A673 (cell line): Measurements from ENCODE around the gene MYPN. TPM values are rescaled to one million over a fixed set of nuclear protein-coding genes. Genes with fewer than 3 reads are reported as not detected.

Experiments
- Bru-seq: library from RNA; stranded (reverse); fragments of 400-500 nt; gene quantifications from one replicate; lab custom pipeline; 2021; lab: Mats Ljungman, UMichigan
- BruChase-seq, 2 experiments: library from RNA; stranded (reverse); fragments of 400-500 nt; gene quantifications; one replicate each; lab custom pipeline; 2021; lab: Mats Ljungman, UMichigan
- BruUV-seq: library from RNA; stranded (reverse); fragments of 400-500 nt; replicated peaks from 2 replicates; lab custom pipeline; 2021; lab: Mats Ljungman, UMichigan
- CTCF ChIA-PET: fragments of 300-600 bp; sonication (Branson Sonifier 250); formaldehyde crosslinking; loops from one replicate; lab custom pipeline; 2022; ENCODE audit warnings: antibody characterized with exemption; lab: Charles Lee
- POLR2A ChIA-PET: fragments of 300-600 bp; sonication (Branson Sonifier 250); formaldehyde crosslinking; loops from one replicate; lab custom pipeline; 2022; ENCODE audit warnings: antibody characterized with exemption; ENCODE audit not compliant: low non-redundant PET; lab: Charles Lee
- DNase-seq: peaks from one replicate; pipeline ENCODE4 v3.0.0-alpha.2; 2015; ENCODE audit warnings: low spot score
- H3K27ac ChIP-seq: fragments of 200-600 bp; sonication (generic); 2 replicates; pipeline ENCODE4 v1.5.1; 2016; ENCODE audit warnings: mixed run types, low read depth, mild to moderate bottlenecking, mixed read lengths, antibody characterized with exemption, low read length; ENCODE audit not compliant: poor library complexity, severe bottlenecking
- H3K27me3 ChIP-seq: fragments of 200-600 bp; sonication (generic); replicated peaks from 2 replicates; pipeline ENCODE4 v1.6.1; 2017; ENCODE audit warnings: mixed run types, low read depth, mild to moderate bottlenecking, mixed read lengths, antibody characterized with exemption, low read length; ENCODE audit not compliant: insufficient read depth, poor library complexity
- H3K36me3 ChIP-seq: fragments of 200-600 bp; sonication (generic); 2 replicates; pipeline ENCODE4 v1.6.1; 2016; ENCODE audit warnings: mixed run types, mild to moderate bottlenecking, mixed read lengths, antibody characterized with exemption, low read length; ENCODE audit not compliant: insufficient read depth, poor library complexity, severe bottlenecking
- H3K4me1 ChIP-seq: fragments of 200-600 bp; sonication (generic); 2 replicates; pipeline ENCODE4 v1.6.1; 2017; ENCODE audit warnings: mixed run types, mild to moderate bottlenecking, mixed read lengths, antibody characterized with exemption, low read length; ENCODE audit not compliant: insufficient read depth, poor library complexity, severe bottlenecking
- H3K4me3 ChIP-seq: fragments of 200-600 bp; sonication (generic); 2 replicates; pipeline ENCODE4 v1.5.1; 2016; ENCODE audit warnings: low read depth, mixed run types, mild to moderate bottlenecking, mixed read lengths, low read length; ENCODE audit not compliant: poor library complexity, severe bottlenecking
- H3K9me3 ChIP-seq: fragments of 200-600 bp; sonication (generic); 2 replicates; pipeline ENCODE4 v1.6.1; 2016; ENCODE audit warnings: mixed run types, low read depth, mild to moderate bottlenecking, mixed read lengths, antibody characterized with exemption, low read length; ENCODE audit not compliant: poor library complexity, severe bottlenecking
- EZH2 ChIP-seq: fragments of 200-600 bp; sonication (generic); IDR thresholded peaks from 2 replicates; pipeline ENCODE4 v1.6.1; 2017; ENCODE audit warnings: borderline replicate concordance, low read depth, mild to moderate bottlenecking, mixed read lengths, antibody characterized with exemption, low read length; ENCODE audit not compliant: poor library complexity, severe bottlenecking
- intact Hi-C: fragments of 100-400 bp; cut with micrococcal nuclease; formaldehyde crosslinking; loops from one replicate; pipeline ENCODE4 v1.10.0; 2022; ENCODE audit not compliant: unreplicated experiment
- long read RNA-seq: library from polyadenylated mRNA; stranded (forward); transcript quantifications from one replicate; pipeline ENCODE4 v2.0.0, GENCODE V29; 2022
- total RNA-seq: library from RNA; stranded (reverse); gene quantifications from 2 replicates; pipeline ENCODE4 v1.2.3, GENCODE V29; 2021
- TF ChIP-seq, protein P1 (sequence below): fragments of 300-800, 200-600 bp; sonication (generic); conservative IDR thresholded peaks from 2 replicates; pipeline ENCODE4 v1.5.1; 2017; ENCODE audit warnings: low read depth, mild to moderate bottlenecking, antibody characterized with exemption, low read length, moderate library complexity, mixed read lengths

MYPN gene, protein sequence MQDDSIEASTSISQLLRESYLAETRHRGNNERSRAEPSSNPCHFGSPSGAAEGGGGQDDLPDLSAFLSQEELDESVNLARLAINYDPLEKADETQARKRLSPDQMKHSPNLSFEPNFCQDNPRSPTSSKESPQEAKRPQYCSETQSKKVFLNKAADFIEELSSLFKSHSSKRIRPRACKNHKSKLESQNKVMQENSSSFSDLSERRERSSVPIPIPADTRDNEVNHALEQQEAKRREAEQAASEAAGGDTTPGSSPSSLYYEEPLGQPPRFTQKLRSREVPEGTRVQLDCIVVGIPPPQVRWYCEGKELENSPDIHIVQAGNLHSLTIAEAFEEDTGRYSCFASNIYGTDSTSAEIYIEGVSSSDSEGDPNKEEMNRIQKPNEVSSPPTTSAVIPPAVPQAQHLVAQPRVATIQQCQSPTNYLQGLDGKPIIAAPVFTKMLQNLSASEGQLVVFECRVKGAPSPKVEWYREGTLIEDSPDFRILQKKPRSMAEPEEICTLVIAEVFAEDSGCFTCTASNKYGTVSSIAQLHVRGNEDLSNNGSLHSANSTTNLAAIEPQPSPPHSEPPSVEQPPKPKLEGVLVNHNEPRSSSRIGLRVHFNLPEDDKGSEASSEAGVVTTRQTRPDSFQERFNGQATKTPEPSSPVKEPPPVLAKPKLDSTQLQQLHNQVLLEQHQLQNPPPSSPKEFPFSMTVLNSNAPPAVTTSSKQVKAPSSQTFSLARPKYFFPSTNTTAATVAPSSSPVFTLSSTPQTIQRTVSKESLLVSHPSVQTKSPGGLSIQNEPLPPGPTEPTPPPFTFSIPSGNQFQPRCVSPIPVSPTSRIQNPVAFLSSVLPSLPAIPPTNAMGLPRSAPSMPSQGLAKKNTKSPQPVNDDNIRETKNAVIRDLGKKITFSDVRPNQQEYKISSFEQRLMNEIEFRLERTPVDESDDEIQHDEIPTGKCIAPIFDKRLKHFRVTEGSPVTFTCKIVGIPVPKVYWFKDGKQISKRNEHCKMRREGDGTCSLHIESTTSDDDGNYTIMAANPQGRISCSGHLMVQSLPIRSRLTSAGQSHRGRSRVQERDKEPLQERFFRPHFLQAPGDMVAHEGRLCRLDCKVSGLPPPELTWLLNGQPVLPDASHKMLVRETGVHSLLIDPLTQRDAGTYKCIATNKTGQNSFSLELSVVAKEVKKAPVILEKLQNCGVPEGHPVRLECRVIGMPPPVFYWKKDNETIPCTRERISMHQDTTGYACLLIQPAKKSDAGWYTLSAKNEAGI (N-terminal part only)
- 0.87 and 1.7 TPM in 2 replicates for total RNA-seq
- percentile 42 among the genes with signal in this experiment for Bru-seq, nascent RNA
- percentile 33 among the genes with signal in this experiment for BruChase-seq, experiment 1, labeled RNA remaining after a 2-hour chase
- BruChase-seq, experiment 2, labeled RNA remaining after a 6-hour chase, result percentile 40 among the genes with signal in this experiment
- long read RNA-seq, partial matches to known transcripts, result 0 of 1 reads
- long read RNA-seq, other reads (novel, unspliced or antisense), result 1 of 1 reads

DNA sequence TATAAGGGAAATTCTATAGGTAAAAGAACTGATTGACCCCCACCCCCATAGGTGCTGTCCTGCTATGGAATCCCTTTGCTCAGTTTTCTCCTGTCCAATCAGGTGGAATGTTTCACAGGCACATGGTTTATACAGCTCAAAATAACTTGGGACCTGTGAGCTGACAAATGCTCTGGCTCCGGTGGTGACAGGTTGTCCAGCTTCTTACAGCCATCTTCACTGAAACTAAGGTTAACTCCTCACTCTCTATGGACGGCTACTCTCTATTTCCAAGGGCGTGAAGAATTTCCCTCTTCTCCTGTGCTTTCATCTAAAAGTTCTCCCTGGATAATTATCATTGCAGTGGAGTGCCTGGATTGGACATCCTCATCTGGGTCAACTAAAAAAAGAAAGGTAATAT lies at the start of gene MYPN:
Gene MYPN, plus strand, starts transcription at position 158 of the 400 bp plus-strand sequence. CDS start 11,951 bp downstream, outside the sequence.
- DNase-seq, result no peak
- H3K27ac ChIP-seq, result no peak within 1 kb of the TSS
- H3K4me3 ChIP-seq, result peak within 1 kb of the TSS; percentile 4
- H3K9me3 ChIP-seq, result no peaks in the 10 kb centered on the region
- no TSS peak for BruUV-seq
- H3K36me3 ChIP-seq, result no peaks in the 10 kb centered on the region
- TF ChIP-seq, protein P1, sequence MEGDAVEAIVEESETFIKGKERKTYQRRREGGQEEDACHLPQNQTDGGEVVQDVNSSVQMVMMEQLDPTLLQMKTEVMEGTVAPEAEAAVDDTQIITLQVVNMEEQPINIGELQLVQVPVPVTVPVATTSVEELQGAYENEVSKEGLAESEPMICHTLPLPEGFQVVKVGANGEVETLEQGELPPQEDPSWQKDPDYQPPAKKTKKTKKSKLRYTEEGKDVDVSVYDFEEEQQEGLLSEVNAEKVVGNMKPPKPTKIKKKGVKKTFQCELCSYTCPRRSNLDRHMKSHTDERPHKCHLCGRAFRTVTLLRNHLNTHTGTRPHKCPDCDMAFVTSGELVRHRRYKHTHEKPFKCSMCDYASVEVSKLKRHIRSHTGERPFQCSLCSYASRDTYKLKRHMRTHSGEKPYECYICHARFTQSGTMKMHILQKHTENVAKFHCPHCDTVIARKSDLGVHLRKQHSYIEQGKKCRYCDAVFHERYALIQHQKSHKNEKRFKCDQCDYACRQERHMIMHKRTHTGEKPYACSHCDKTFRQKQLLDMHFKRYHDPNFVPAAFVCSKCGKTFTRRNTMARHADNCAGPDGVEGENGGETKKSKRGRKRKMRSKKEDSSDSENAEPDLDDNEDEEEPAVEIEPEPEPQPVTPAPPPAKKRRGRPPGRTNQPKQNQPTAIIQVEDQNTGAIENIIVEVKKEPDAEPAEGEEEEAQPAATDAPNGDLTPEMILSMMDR, result no peak
- TF ChIP-seq EZH2, result no peak
- no peaks in the 10 kb centered on the region for H3K27me3 ChIP-seq
- ChIA-PET POLR2A (no interaction called here), CTCF (no interaction called here)
- peaks cover 16% of the 10 kb centered on the region for H3K4me1 ChIP-seq
- intact Hi-C loops, result no loop called here

DNA sequence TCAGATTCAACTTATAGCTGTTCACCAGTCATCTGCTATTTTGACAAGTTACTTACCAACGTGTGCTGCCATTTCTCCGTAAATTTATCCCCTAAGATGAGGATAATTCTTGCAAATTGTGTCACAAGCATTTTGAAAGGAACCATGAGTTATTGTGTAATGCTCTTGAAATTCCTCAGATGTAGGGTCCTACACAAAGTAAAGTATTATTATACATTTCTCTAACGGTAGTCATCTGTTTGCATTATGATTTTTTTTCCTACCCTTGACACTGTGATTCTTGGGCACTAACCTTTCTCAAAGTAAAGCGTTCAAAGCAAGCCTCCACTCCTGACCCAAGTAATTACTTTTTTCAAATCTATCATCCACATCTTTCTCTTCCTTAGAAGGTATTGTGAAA lies 42.3 kb upstream of the MYPN start:
- POLR2A ChIA-PET, result no interaction called here
- BruUV-seq, result no TSS peak

More for the DNA sequence above, 42.3 kb upstream of the MYPN start:
- CTCF ChIA-PET, result no interaction called here
- no peak for TF ChIP-seq EZH2
- TF ChIP-seq, protein P1, result no peak
- Histone ChIP-seq H3K4me1 (peaks cover 8% of the 10 kb centered on the region), H3K27me3 (no peaks in the 10 kb centered on the region), H3K27ac (no peak overlapping the region), H3K9me3 (no peaks in the 10 kb centered on the region), H3K4me3 (no peak overlapping the region), H3K36me3 (peaks cover 5% of the 10 kb centered on the region)
- DNase-seq, result no peak
- intact Hi-C loops, result no loop called here
